ENCODE measurements around the gene PRR22.

GRCh38 chr19:5772416-5772815, 12.1 kb downstream of the PRR22 start:
- TF ChIP-seq EZH2 (IDR thresholded peaks at IDR 0.05; ENCODE audit: borderline replicate concordance, low read depth, low read length, severe bottlenecking) = no peak
- no peak for TF ChIP-seq CTCF (IDR thresholded peaks at IDR 0.05; ENCODE audit: borderline replicate concordance, extremely low read depth, low read length, poor library complexity, severe bottlenecking)
